HEK293T (cell line): ENCODE measurements around the gene DIDO1.

Experiments
- BHLHE40 ChIP-seq: fragments of 450-650 bp; IDR thresholded peaks from 2 replicates; pipeline ENCODE4 v1.6.1; 2016; ENCODE audit warnings: mild to moderate bottlenecking, moderate library complexity, borderline replicate concordance
- FOXM1 ChIP-seq: fragments of 450-650 bp; IDR thresholded peaks from 2 replicates; pipeline ENCODE4 v1.6.1; 2017; ENCODE audit warnings: mild to moderate bottlenecking, borderline replicate concordance
- SP1 ChIP-seq: fragments of 450-650 bp; IDR thresholded peaks from 2 replicates; pipeline ENCODE4 v1.6.1; 2017
- SUZ12 ChIP-seq: fragments of 450-650 bp; IDR thresholded peaks from 2 replicates; pipeline ENCODE4 v1.6.1; 2016; ENCODE audit warnings: mild to moderate bottlenecking
- TARDBP ChIP-seq: fragments of 450-650 bp; IDR thresholded peaks from 2 replicates; pipeline ENCODE4 v1.6.1; 2016
- ZNF384 ChIP-seq: fragments of 450-650 bp; IDR thresholded peaks from 2 replicates; pipeline ENCODE4 v1.6.1; 2016

- no peak for TF ChIP-seq SP1
- TF ChIP-seq ZNF384, result no peak
- no peak for TF ChIP-seq FOXM1
- no peak for TF ChIP-seq BHLHE40
- no peak for TF ChIP-seq TARDBP
- TF ChIP-seq SUZ12, result no peak
These were observed 96.1 kb downstream of the DIDO1 start for GRCh38 chr20:62830251-62830650.
